HG03457 (cell line): ENCODE results near the gene MRPL49.
A peak's percentile ranks its signal among the peaks of the same experiment; 100 is the strongest.

ENCODE experiments used
- ATAC-seq: cut with Tn5 transposase; IDR thresholded peaks from one replicate; pipeline ENCODE4 v1.9.1; 2021; ENCODE audit warnings: moderate number of reproducible peaks; ENCODE audit not compliant: unreplicated experiment

The MRPL49 gene

DNA sequence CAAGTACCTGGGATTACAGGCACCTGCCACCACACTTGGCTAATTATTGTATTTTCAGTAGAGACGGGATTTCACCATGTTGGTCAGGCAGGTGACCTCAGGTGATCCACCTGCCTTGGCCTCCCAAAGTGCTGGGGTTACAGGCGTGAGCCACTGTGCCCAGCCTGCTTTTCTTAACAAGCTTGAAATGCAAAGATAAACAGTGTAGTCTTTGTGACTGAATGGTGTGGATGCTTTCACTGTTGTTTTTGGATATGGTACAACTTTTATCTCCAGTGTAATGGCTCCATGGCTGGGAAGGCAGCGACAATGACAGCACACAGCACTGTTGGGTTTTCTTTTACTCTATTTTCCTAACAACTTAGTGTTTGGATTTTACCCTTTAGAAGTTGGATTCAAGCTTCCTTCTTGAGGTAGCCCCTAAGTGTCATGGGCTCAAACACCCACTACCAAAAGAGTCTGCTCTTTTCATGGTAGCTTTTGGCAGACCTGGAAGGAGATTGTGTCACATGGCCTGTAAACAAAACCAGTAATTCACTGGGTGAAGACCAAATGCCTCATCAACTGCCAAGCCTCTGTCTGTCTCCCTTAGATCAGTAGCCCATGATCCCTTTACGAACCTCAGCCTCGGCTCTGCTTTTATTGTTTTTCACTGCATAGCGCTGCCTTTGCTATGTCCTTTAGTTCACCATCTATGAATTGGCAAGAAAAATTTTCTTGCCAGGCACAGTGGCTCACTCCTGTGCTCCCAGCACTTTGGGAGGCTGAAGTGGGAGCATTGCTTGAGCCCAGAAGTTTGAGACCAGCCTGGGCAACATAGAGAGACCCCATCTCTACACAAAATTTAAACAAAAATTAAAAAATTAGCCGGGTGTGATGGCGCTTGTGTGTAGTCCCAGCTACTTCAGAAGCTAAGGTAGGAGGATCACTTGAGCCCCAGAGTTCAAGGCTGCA lies 19.7 kb upstream of the MRPL49 start:
- no peak for ATAC-seq

- ATAC-seq, result no peak
These were observed 18.6 kb upstream of the MRPL49 start for GRCh38 chr11:65103476-65103875.

DNA sequence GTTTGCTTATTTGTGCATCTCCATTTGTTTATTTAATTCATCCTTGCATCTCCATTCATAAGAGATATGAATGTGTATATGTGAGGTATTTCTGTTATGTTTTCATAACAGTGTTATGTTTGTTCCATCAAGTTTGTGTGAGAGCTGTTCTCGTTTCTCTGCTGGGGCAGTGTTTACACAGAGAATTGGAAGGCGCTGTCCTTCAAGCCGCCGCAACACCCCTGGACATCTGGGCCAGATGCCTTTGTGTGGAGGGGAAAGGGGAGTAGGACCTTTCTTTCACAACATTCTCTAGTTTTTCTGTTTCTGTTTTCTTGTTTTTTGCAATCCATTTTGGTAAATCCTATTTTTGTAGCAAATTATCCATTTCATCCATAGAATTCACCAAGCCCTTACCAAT lies 17.5 kb upstream of the MRPL49 start:
- ATAC-seq, result no peak

DNA sequence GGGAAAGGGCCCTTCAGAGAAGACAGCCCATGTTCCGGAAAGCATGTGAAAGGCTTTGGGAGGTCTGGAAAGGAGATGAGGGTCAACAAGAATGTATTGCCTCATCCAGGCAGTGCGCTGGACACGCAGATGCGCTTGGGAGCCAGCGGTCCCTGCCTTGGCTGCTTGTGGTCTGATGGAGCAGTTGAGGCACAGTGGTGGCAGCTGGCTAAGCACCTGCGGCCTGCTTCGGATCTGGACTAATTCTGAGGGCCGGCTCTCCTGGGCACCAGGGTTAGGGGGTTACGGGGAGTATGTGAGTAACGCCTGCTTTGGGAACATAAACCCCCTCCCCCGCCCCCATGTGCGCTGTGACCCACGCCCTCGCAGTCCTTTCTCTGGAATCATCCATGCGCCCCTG lies 15.0 kb upstream of the MRPL49 start:
- no peak for ATAC-seq

DNA sequence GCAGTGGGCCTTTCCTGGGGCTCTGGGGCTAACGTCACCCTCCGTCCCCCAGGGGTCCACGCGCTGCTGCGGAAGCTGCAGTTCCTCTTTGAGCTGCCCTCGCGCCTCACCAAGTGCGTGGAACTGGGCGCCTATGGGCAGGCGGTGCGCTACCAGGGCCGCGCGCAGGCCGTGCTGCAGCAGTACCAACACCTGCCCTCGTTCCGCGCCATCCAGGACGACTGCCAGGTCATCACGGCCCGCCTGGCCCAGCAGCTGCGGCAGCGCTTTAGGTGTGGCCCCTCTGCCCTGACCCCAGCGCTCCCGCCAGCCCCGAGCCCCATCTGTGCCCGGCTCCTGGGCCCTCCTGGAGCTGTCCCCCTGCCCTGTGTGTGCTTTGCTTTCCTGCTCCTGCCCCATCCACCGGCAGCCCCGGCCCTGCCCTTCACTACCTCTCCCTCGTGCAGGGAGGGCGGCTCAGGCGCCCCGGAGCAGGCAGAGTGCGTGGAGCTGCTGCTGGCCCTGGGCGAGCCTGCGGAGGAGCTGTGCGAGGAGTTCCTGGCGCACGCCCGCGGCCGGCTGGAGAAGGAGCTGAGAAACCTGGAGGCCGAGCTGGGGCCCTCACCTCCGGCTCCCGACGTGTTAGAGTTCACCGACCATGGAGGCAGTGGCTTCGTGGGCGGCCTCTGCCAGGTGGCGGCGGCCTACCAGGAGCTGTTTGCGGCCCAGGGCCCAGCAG lies 14.2 kb upstream of the MRPL49 start:
- no peak for ATAC-seq

- no peak for ATAC-seq
These were observed 13.5 kb upstream of the MRPL49 start for GRCh38 chr11:65108469-65109123.

DNA sequence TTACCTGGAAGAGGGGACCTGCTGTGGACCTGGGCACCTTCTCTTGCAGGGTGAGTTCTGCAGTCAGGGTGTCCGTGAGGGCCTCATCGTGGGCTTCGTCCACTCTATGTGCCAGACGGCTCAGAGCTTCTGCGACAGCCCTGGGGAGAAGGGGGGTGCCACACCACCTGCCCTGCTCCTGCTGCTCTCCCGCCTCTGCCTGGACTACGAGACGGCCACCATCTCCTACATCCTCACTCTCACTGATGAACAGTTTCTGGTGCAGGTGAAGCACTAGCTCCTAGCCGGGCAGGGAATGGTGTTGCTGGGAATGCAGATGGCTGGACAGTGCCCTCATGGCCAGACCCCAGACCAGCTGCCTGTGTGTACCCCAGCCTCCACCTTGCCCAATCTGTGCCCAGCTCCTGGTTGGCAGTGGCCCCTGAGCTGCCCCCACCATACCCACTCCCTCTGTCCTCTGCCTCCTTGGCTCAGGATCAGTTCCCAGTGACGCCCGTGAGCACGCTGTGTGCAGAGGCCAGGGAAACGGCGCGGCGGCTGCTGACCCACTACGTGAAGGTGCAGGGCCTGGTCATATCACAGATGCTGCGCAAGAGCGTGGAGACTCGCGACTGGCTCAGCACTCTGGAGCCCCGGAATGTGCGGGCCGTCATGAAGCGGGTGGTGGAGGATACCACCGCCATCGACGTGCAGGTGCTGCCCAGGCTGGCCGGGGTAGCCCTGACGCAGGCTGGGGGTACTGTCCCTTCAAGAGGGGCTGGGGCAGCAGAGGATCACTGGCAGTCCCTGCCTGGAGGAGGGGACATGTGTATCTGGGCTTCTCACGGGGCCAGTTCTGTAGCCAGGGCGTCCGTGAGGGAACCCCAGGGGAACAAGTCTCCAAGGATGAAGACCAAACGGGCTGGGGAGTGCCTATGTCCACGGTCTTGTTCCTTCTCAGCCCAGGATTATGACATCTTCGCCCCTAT lies 12.6 kb upstream of the MRPL49 start:
- ATAC-seq, result no peak

DNA sequence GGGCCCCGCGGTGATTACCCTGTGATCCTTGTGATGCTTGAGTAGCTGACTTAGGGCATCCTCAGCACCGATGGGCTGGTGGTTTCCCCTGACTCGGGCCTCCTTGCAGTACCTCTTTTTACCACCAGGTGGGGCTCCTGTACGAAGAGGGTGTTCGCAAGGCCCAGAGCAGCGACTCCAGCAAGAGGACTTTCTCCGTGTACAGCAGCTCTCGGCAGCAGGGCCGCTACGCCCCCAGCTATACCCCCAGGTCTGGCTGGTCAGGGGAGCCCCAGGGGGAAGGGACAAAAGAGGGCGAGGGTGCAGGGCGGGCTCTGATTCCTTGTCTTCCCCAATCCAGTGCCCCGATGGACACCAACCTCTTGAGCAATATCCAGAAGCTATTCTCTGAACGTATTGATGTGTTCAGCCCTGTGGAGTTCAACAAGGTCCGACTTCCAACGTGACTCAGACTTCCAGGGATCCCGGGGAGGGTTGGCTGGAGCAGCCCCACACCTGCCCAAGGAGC lies 11.7 kb upstream of the MRPL49 start:
- no peak for ATAC-seq

DNA sequence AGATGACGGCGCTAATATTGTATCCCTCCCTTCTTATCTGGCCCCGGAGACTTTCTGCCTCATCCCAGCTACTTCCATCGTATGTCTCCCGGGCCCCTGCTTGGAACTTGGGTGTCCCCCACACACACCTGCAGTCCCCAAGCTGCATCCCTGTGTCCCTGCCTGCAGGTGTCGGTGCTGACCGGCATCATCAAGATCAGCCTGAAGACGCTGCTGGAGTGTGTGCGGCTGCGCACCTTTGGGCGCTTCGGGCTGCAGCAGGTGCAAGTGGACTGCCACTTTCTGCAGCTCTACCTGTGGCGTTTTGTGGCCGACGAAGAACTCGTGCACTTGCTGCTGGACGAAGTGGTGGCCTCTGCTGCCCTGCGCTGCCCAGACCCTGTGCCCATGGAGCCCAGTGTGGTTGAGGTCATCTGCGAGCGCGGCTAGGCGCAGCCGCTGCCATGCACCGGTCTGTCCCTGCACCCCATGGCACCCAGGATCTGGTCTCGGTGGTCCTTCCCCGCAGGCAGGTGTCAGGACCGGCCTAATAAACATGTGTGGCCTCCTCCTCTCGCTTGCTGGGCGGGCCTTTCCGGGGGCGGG lies 10.9 kb upstream of the MRPL49 start:
- no peak for ATAC-seq

DNA sequence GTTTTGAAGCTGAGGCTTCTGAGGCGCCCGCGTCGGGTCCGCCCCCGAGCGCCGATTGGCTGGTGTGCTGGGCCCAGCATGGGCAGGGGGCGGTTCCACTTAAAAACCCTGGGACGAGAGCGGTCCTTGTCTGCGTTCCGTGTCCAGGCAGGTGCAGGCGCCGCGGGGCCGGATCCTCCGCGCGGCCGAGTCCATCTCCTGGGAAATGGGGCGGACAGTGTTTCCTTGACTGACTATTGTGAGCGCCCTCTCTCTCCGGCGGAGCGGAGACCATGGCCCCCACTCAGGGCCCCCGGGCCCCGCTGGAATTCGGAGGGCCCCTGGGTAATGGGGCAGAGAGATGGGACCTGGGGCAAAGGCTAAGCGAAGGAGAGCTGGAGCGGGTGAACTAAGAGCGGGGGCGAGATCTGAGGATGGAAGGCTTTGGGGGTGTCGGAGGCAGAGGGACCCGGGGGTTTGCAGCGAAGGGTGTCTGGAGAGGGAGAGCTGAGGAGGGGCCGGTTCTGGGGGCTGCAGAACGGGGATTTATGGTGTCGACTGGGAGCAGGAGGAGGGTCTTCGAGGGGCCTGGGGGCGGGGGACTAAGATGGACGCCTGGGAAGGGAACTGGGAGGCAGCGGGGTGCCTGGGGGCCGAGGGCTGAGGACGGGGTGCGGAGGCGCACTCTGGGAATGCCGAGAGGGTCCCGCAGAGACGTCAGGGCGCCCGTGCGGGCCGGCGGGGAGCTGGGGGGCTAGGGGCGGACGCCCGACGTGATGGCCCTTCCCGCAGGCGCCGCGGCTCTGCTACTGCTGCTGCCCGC lies 10.2 kb upstream of the MRPL49 start, which contains the start of gene TM7SF2:
TM7SF2 (plus strand) TSS at position 129 of the 802 bp plus-strand sequence; CDS start at position 273, 144 bp downstream.
- ATAC-seq, result peak; percentile 38

DNA sequence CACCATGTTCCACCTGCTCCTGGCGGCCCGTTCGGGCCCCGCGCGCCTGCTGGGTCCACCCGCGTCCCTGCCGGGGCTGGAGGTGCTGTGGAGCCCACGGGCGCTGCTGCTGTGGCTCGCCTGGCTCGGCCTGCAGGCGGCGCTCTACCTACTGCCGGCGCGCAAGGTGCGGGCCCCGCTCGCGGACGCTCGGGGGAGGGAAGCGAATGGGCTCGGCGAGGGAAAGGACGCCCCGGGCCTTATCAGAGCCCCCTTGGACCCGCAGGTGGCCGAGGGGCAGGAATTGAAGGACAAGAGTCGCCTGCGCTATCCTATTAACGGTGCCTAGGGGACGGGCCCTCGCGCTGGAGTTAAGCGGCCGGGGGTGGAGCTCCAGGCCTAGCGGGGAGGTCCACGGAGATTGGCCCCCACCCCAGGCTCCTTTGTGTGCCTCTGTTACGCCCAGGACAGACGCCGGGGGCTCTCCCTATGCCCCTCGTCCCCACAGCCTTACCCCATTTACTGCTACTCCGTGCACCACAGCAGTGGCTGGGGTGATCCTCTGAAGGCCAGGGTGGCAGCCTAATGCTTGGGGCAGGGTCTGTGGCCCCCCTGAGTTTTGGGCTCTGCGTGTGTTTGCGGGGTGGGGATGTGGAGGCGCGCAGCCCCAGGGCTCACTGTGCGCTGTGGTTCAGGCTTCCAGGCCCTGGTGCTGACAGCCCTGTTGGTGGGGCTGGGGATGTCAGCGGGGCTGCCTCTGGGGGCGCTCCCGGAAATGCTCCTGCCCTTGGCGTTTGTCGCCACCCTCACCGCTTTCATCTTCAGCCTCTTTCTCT lies 9.4 kb upstream of the MRPL49 start:
- ATAC-seq, result no peak

- ATAC-seq, result no peak
These were observed 8.8 kb upstream of the MRPL49 start for GRCh38 chr11:65113361-65113756.

DNA sequence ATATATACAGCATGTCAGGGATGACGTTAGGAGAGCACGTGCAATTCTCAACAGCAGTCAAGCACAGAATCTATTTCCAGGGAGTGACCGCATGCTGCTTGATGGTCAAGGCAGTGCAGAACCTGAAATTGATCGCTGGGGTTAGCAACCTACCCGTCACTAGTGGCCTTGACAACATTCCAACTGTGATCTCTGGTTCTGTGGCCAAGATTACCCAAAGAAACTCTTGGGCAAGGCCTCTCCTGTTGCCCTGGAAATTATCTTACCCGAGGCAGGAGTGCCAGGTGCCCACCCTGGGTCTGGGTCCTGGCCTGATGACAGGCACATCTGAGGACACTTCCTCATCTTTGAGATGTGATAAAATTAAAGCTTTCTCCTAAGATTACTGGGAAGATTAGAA lies 8.3 kb upstream of the MRPL49 start:
- ATAC-seq, result no peak

GRCh38 chr11:65114538-65115171 lies 7.5 kb upstream of the MRPL49 start:
- no peak for ATAC-seq

DNA sequence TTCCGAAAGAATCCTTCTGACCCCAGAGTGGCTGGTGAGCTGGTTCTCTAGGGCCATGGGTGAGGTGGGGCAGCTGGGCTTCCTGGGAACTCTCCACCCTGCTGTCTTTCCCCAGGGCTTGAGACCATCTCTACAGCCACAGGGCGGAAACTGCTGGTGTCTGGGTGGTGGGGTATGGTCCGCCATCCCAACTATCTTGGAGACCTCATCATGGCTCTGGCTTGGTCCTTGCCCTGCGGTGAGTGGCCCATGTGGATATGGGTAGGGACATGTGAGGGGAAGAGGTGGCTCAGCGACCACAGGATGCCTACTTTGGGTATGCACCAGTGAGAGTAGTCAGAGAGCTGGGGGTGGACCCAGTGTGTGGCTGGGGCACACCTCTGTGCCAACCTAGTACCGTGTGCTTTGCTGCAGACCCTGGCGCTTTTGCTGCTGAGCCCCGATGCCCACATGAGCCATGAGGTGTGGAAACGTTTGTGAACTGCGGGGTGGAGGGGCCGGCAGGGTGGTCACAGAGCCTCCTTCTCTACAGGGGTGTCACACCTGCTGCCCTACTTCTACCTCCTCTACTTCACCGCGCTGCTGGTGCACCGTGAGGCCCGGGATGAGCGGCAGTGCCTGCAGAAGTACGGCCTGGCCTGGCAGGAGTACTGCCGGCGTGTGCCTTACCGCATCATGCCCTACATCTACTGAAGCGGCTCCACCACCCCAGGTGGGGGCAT lies 6.6 kb upstream of the MRPL49 start:
- ATAC-seq, result no peak

DNA sequence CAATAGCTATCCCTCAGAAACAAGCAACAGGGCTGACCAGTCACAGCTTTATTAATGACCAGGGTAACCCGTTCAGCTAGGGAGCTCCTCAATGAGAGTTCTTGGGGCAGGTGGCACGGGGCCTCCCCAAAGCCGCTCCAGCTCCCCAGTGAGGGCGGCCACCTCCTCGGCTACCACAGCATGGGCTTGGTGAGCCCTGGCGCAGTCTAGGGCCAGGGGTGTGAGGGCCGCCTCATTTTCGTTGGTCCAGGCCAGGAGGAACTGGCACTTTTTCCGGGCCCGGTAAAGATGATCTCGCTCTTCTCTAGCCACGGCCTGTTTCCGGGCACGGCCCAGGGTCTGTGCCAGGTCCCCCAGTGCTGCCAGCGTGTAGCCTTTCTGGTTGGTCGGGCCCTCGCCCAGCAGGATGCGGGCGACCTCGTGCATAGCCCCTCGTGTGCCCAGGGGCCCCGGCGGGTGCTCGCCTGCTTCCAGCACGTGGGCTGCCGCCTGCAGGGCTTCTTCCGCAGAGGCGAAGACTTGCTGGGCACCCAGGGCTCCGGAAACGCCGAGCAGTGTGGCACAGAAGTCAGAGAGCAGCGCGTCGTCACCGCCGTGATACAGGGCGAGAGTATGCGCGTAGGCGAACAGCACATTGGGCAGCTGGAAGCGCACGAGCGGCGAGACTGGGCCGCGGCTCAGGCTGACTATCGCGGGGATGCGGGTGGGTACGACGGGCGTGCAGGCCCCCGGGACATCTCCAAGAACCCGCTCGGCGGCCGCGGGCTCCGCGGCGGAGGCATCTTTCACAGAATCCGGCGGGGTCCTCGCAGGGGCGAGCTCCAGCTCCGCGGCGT lies 5.5 kb upstream of the MRPL49 start:
- ATAC-seq, result no peak
